H1 (cell line): ENCODE results near the gene SLC38A8. TPM values are rescaled to one million over a fixed set of nuclear protein-coding genes. Genes with fewer than 3 reads are reported as not detected.

Experiments
- CTCF ChIA-PET: fragments of 300-600 bp; sonication (Branson Sonifier 250); formaldehyde crosslinking; loops from one replicate; lab custom pipeline; 2021; ENCODE audit not compliant: partially characterized antibody; lab: Charles Lee
- POLR2A ChIA-PET: fragments of 300-600 bp; sonication (Branson Sonifier 250); formaldehyde crosslinking; loops from one replicate; lab custom pipeline; 2021; ENCODE audit warnings: inconsistent platforms; ENCODE audit not compliant: partially characterized antibody; lab: Charles Lee
- DNase-seq, 2 experiments: peaks; one replicate each; pipeline versions ENCODE4 v3.0.0 to v3.0.0-alpha.2; 2010 to 2022; ENCODE audit warnings: low spot score in 2 of 2, low read depth in 1 of 2, mixed read lengths in 1 of 2
- FAIRE-seq: peaks from 2 replicates; lab custom pipeline; 2011; peaks lifted over from hg19 to GRCh38; lab: Jason Lieb, UNC
- H2AFZ ChIP-seq: 2 replicates; pipeline ENCODE4 v1.8.1; 2012; ENCODE audit warnings: low read length, inconsistent platforms
- H2AK5ac ChIP-seq: 2 replicates; pipeline ENCODE4 v1.6.1; 2013; ENCODE audit warnings: low read depth, low read length
- H2BK120ac ChIP-seq: replicated peaks from 2 replicates; pipeline ENCODE3; 2013; ENCODE audit warnings: low read depth, low read length, inconsistent platforms
- H2BK12ac ChIP-seq: 2 replicates; pipeline ENCODE4 v1.6.1; 2013; ENCODE audit warnings: low read depth, low read length
- H2BK15ac ChIP-seq: 2 replicates; pipeline ENCODE4 v1.6.1; 2013; ENCODE audit warnings: low read length
- H2BK20ac ChIP-seq: 2 replicates; pipeline ENCODE4 v1.6.1; 2013; ENCODE audit warnings: low read length
- H2BK5ac ChIP-seq: 2 replicates; pipeline ENCODE4 v1.6.1; 2013; ENCODE audit warnings: low read depth, low read length
- H3K14ac ChIP-seq: 2 replicates; pipeline ENCODE4 v1.6.1; 2013; ENCODE audit warnings: inconsistent platforms; ENCODE audit not compliant: insufficient read length
- H3K18ac ChIP-seq: 2 replicates; pipeline ENCODE4 v1.6.1; 2013; ENCODE audit warnings: low read length; ENCODE audit errors: extremely low read depth
- H3K23ac ChIP-seq: 2 replicates; pipeline ENCODE4 v1.6.1; 2013; ENCODE audit warnings: inconsistent platforms; ENCODE audit not compliant: insufficient read length
- H3K23me2 ChIP-seq: 2 replicates; pipeline ENCODE4 v1.6.1; 2013; ENCODE audit warnings: low read depth, low read length
- H3K27ac ChIP-seq: 2 replicates; pipeline ENCODE4 v1.6.1; 2011; ENCODE audit warnings: low read depth, low read length, inconsistent platforms
- H3K27me3 ChIP-seq, 4 experiments: replicated peaks in 1 of 4; 1 replicate in 1 of 4; 2 replicates in 3 of 4; pipeline versions ENCODE4 v1.6.1 to v1.8.1; 2011 to 2013; ENCODE audit warnings: low read length in 3 of 4, mild to moderate bottlenecking in 3 of 4, inconsistent platforms in 2 of 4, mixed read lengths in 2 of 4, moderate library complexity in 1 of 4; ENCODE audit not compliant: control insufficient read depth in 3 of 4, insufficient read depth in 3 of 4; ENCODE audit errors: extremely low read depth in 1 of 4
- H3K36me3 ChIP-seq, 4 experiments: 2 replicates each; pipeline versions ENCODE4 v1.6.1 to v1.8.1; 2011 to 2013; ENCODE audit warnings: mild to moderate bottlenecking in 4 of 4, low read length in 3 of 4, moderate library complexity in 2 of 4, control low read depth in 1 of 4, inconsistent platforms in 1 of 4; ENCODE audit not compliant: insufficient read depth in 4 of 4, control insufficient read depth in 2 of 4
- H3K4ac ChIP-seq: replicated peaks from 2 replicates; pipeline ENCODE3; 2013; ENCODE audit warnings: low read length, low read depth, mixed read lengths, inconsistent platforms; ENCODE audit not compliant: insufficient read length
- H3K4me1 ChIP-seq, 4 experiments: replicated peaks in 1 of 4; 1 replicate in 1 of 4; 2 replicates in 3 of 4; pipeline versions ENCODE4 v1.6.1 to v1.8.1; 2011 to 2013; ENCODE audit warnings: low read length in 3 of 4, inconsistent platforms in 2 of 4, mixed read lengths in 1 of 4; ENCODE audit not compliant: insufficient read depth in 4 of 4, control insufficient read depth in 3 of 4
- H3K4me2 ChIP-seq, 2 experiments: 2 replicates each; pipeline versions ENCODE4 v1.6.1 to v1.8.1; 2011 to 2013; ENCODE audit warnings: low read depth in 2 of 2, low read length in 2 of 2, control low read depth in 1 of 2, inconsistent platforms in 1 of 2, mild to moderate bottlenecking in 1 of 2; ENCODE audit not compliant: insufficient read depth in 1 of 2
- H3K4me3 ChIP-seq, 4 experiments: fragments of 200-600, 300-600 bp in 1 of 4; sonication (generic), shearing (Covaris generic), sonication (Bioruptor Twin) in 1 of 4; 2 replicates each; pipeline versions ENCODE4 v1.5.1 to v1.8.1; 2011 to 2016; ENCODE audit warnings: low read length in 4 of 4, low read depth in 3 of 4, control low read depth in 2 of 4, inconsistent platforms in 2 of 4, mild to moderate bottlenecking in 2 of 4, mixed read lengths in 1 of 4, moderate library complexity in 1 of 4; ENCODE audit not compliant: insufficient read depth in 2 of 4; ENCODE audit errors: extremely low read depth in 1 of 4
- H3K56ac ChIP-seq: replicated peaks from 2 replicates; pipeline ENCODE3; 2013; ENCODE audit warnings: low read depth, mild to moderate bottlenecking, mixed read lengths, low read length, inconsistent platforms; ENCODE audit not compliant: insufficient read length
- H3K79me1 ChIP-seq: 2 replicates; pipeline ENCODE4 v1.6.1; 2013; ENCODE audit warnings: low read depth, low read length, control low read depth
- H3K79me2 ChIP-seq, 2 experiments: 2 replicates each; pipeline versions ENCODE4 v1.6.1 to v1.8.1; 2012 to 2013; ENCODE audit warnings: low read length in 2 of 2, mild to moderate bottlenecking in 2 of 2, inconsistent platforms in 1 of 2; ENCODE audit not compliant: insufficient read depth in 2 of 2, control insufficient read depth in 1 of 2
- H3K9ac ChIP-seq, 4 experiments: replicated peaks in 1 of 4; 1 replicate in 1 of 4; 2 replicates in 3 of 4; pipeline versions ENCODE4 v1.6.1 to v1.8.1; 2011 to 2013; ENCODE audit warnings: low read depth in 3 of 4, low read length in 3 of 4, control low read depth in 2 of 4, mild to moderate bottlenecking in 2 of 4, moderate library complexity in 2 of 4, inconsistent platforms in 1 of 4; ENCODE audit errors: extremely low read depth in 1 of 4
- H3K9me3 ChIP-seq, 2 experiments: 2 replicates each; pipeline versions ENCODE4 v1.6.1 to v1.8.1; 2012 to 2013; ENCODE audit warnings: mild to moderate bottlenecking in 2 of 2, moderate library complexity in 2 of 2, control low read depth in 1 of 2, inconsistent platforms in 1 of 2, low read depth in 1 of 2, low read length in 1 of 2, mixed read lengths in 1 of 2; ENCODE audit not compliant: insufficient read depth in 2 of 2
- H4K20me1 ChIP-seq, 2 experiments: replicated peaks in 1 of 2; 2 replicates each; pipeline versions ENCODE3 to v1.8.1; 2011 to 2013; ENCODE audit warnings: inconsistent platforms in 2 of 2, low read length in 2 of 2, mild to moderate bottlenecking in 1 of 2; ENCODE audit not compliant: insufficient read depth in 2 of 2, control insufficient read depth in 1 of 2
- H4K5ac ChIP-seq: 2 replicates; pipeline ENCODE4 v1.6.1; 2013; ENCODE audit warnings: low read length, low read depth, mixed read lengths, inconsistent platforms; ENCODE audit not compliant: insufficient read length
- H4K8ac ChIP-seq: 2 replicates; pipeline ENCODE4 v1.8.0; 2013; ENCODE audit warnings: mild to moderate bottlenecking, moderate library complexity, low read length, inconsistent platforms; ENCODE audit not compliant: insufficient read depth; ENCODE audit errors: extremely low read depth
- H4K91ac ChIP-seq: replicated peaks from 2 replicates; pipeline ENCODE3; 2013; ENCODE audit warnings: low read length, mixed read lengths, inconsistent platforms; ENCODE audit not compliant: insufficient read length
- BCL11A ChIP-seq, 2 experiments: IDR thresholded peaks; one replicate each; pipeline ENCODE4 v1.6.1; 2011; ENCODE audit warnings: low read depth in 2 of 2, low read length in 2 of 2, mild to moderate bottlenecking in 2 of 2
- CREB1 ChIP-seq: IDR thresholded peaks from 2 replicates; pipeline ENCODE4 v1.6.1; 2012; ENCODE audit warnings: inconsistent platforms
- FOSL1 ChIP-seq: IDR thresholded peaks from 2 replicates; pipeline ENCODE4 v1.6.1; 2011; ENCODE audit warnings: mild to moderate bottlenecking, low read depth, low read length, moderate library complexity; ENCODE audit not compliant: insufficient read depth
- JUN ChIP-seq: IDR thresholded peaks from 2 replicates; pipeline ENCODE4 v1.6.1; 2011; ENCODE audit warnings: low read depth, mild to moderate bottlenecking, improper control_type of control experiment, low read length
- KDM4A ChIP-seq: IDR thresholded peaks from one replicate; pipeline ENCODE4 v1.7.1; 2012; ENCODE audit warnings: low read depth, mild to moderate bottlenecking, moderate library complexity, low read length, inconsistent platforms; ENCODE audit not compliant: severe bottlenecking
- SAP30 ChIP-seq: fragments of 300-600 bp; sonication (generic); IDR thresholded peaks from 2 replicates; pipeline ENCODE4 v1.7.1; 2012; ENCODE audit warnings: low read length, moderate library complexity, mild to moderate bottlenecking, inconsistent platforms; ENCODE audit not compliant: insufficient read depth, insufficient replicate concordance
- SIRT6 ChIP-seq: IDR thresholded peaks from one replicate; pipeline ENCODE4 v1.7.1; 2012; ENCODE audit warnings: low read length, inconsistent platforms
- SUZ12 ChIP-seq: fragments of 200-600 bp; sonication (generic); IDR thresholded peaks from 2 replicates; pipeline ENCODE4 v1.6.1; 2012; ENCODE audit warnings: mild to moderate bottlenecking, inconsistent platforms, low read length, moderate library complexity, mixed read lengths
- WGBS, 2 experiments: shearing (Covaris generic) in 1 of 2; methylation state at CpG; one replicate each; pipeline versions ENCODE4 v1.1.6 to v1.1.7; 2013 to 2015; ENCODE audit warnings: low lambda C conversion rate in 2 of 2, mixed read lengths in 2 of 2, inconsistent platforms in 1 of 2, low coverage in 1 of 2, missing lambda C conversion rate in 1 of 2; ENCODE audit not compliant: insufficient replicate concordance in 2 of 2, insufficient coverage in 1 of 2, insufficient read length in 1 of 2; ENCODE audit errors: extremely low coverage in 1 of 2, missing lambda C conversion rate in 1 of 2; 5-methylcytosine and 5-hydroxymethylcytosine counted together
- polyA plus RNA-seq, 7 experiments: library from polyadenylated mRNA; depleted of rRNA in 3 of 7; stranded (reverse) in 5 of 7; unstranded in 2 of 7; fragments of >200 nt in 5 of 7; fragments of 200-250 nt in 2 of 7; gene quantifications; 1 replicate in 5 of 7; 2 replicates in 1 of 7; 4 replicates in 1 of 7; pipeline versions ENCODE4 v1.2.1 to v1.2.3, GENCODE V29; 2011 to 2013; ENCODE audit warnings: missing spikeins in 2 of 7, mixed read lengths in 2 of 7
- total RNA-seq: library from RNA; stranded (reverse); fragmentation: NEBNext Ultra II Directional; extraction: Animal tissue kit (Norgen Biotek cat#: 25700); gene quantifications from 2 replicates; pipeline ENCODE4 v1.2.1, GENCODE V29; 2021
- TF ChIP-seq, protein P1 (sequence below): IDR thresholded peaks from 2 replicates; pipeline ENCODE4 v1.6.1; 2012; ENCODE audit warnings: low read length, inconsistent platforms

The SLC38A8 gene
- total and polyA plus RNA-seq, 2 of the 8 experiments (the other 6 are each of a cell fraction or from before 2014, with no cell fraction given) = 0.08 TPM; not detected in 1

DNA sequence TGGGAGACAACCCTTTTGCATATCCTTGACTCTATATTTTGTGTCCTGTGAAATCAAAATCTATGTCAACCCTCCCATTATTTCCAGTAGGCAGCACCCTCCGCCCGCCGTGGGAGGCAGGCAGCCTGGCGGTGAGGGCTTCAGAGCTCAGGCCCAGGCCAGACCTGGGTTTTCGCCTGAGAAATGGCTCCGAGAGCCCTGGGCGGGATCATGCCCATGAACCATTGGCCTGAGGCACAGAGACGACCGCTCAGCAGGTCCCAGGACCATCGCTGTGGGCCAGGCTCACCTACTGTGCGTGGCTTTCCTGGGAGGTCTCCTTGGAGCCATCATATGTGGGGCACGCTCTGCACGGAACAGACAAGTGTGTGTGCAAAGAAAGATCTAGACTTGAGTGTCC, 6.3 kb upstream of the SLC38A8 start:
- H3K27me3 ChIP-seq = no peaks in the 10 kb centered on the region
- 84% methylated on average over 13 of the region's 13 CpGs; no CpG with 5 or more reads in 1 of the 2 experiments for WGBS, 2 experiments

More for the DNA sequence above, 6.3 kb upstream of the SLC38A8 start:
- Histone ChIP-seq H2BK12ac (no peak overlapping the region), H3K4me1 (peaks cover 0 to 1% (median under 1%) of the 10 kb centered on the region in 4 experiments; a peak in 2 of 7 replicates), H3K23me2 (no peaks in the 10 kb centered on the region), H3K14ac (no peak overlapping the region), H3K23ac (no peak overlapping the region), H2BK15ac (no peak overlapping the region), H4K5ac (no peak overlapping the region), H3K18ac (no peak overlapping the region), H2BK20ac (no peak overlapping the region), H3K79me2 (no peaks in the 10 kb centered on the region), H4K20me1 (peaks cover 0 to 2% of the 10 kb centered on the region in 2 experiments), H3K56ac (no peak overlapping the region), H3K9me3 (no peaks in the 10 kb centered on the region), H3K4me3 (no peak overlapping the region), H3K4ac (no peak overlapping the region), H2BK120ac (no peak overlapping the region), H2BK5ac (no peak overlapping the region), H3K4me2 (no peak overlapping the region), H3K27ac (no peak overlapping the region), H2AK5ac (no peak overlapping the region), H2AFZ (no peak overlapping the region), H3K36me3 (peaks cover 0 to 9% (median 3%) of the 10 kb centered on the region in 4 experiments; a peak in 3 of 8 replicates), H3K9ac (no peak overlapping the region), H4K8ac (no peak overlapping the region), H3K79me1 (peaks cover 2% of the 10 kb centered on the region; the same call in 1 of the 2 replicates), H4K91ac (no peak overlapping the region)
- no peak for TF ChIP-seq BCL11A (IDR thresholded peaks at IDR 0.05; ENCODE audit: low read depth in 2 of 2, low read length in 2 of 2)
- TF ChIP-seq KDM4A = no peak
- TF ChIP-seq JUN = no peak
- TF ChIP-seq, protein P1, sequence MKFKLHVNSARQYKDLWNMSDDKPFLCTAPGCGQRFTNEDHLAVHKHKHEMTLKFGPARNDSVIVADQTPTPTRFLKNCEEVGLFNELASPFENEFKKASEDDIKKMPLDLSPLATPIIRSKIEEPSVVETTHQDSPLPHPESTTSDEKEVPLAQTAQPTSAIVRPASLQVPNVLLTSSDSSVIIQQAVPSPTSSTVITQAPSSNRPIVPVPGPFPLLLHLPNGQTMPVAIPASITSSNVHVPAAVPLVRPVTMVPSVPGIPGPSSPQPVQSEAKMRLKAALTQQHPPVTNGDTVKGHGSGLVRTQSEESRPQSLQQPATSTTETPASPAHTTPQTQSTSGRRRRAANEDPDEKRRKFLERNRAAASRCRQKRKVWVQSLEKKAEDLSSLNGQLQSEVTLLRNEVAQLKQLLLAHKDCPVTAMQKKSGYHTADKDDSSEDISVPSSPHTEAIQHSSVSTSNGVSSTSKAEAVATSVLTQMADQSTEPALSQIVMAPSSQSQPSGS = no peak
- no peak for TF ChIP-seq SUZ12
- TF ChIP-seq FOSL1 = no peak
- no peak for TF ChIP-seq SAP30
- no peak for TF ChIP-seq CREB1
- no peak for TF ChIP-seq SIRT6
- FAIRE-seq (no peak), DNase-seq (no peak)
- CTCF ChIA-PET = interaction anchor here (1.0 to 12.8 kb wide), 9 partner anchors 9 to 123 kb away, joined by 3 to 267 read pairs (median 6); partner anchors contain the start of gene OSGIN1
- POLR2A ChIA-PET = no interaction called here
